WTC11 (cell line): Measurements from ENCODE around the gene ARHGAP26. TPM values are rescaled to one million over a fixed set of nuclear protein-coding genes. Genes with fewer than 3 reads are reported as not detected.

Experiments
- ATAC-seq: fragments of 200-7000 bp; cut with Tn5 transposase; 2 replicates; pipeline ENCODE4 v1.10.0; 2021; ENCODE audit warnings: mild to moderate bottlenecking, moderate library complexity
- CTCF ChIA-PET: fragments of 300-600 bp; sonication (Branson Sonifier 250); formaldehyde crosslinking; loops from one replicate; lab custom pipeline; 2021; ENCODE audit warnings: antibody characterized with exemption; lab: Charles Lee
- POLR2A ChIA-PET: fragments of 350-600 bp; sonication (Branson Sonifier 250); formaldehyde crosslinking; loops from one replicate; lab custom pipeline; 2021; ENCODE audit warnings: antibody characterized with exemption; lab: Charles Lee
- DNase-seq: peaks from one replicate; pipeline ENCODE4 v3.0.0; 2021; ENCODE audit warnings: low spot score
- H3K27ac Mint-ChIP-seq: 2 replicates; pipeline ENCODE4 v1.8.0; 2021; ENCODE audit warnings: mixed read lengths
- H3K27me3 Mint-ChIP-seq: 2 replicates; pipeline ENCODE4 v1.8.0; 2021; ENCODE audit warnings: low read depth, mild to moderate bottlenecking, moderate library complexity, mixed read lengths
- H3K36me3 Mint-ChIP-seq: 2 replicates; pipeline ENCODE4 v1.8.0; 2021; ENCODE audit warnings: mixed read lengths
- H3K4me1 Mint-ChIP-seq: 2 replicates; pipeline ENCODE4 v1.8.0; 2022; ENCODE audit warnings: mixed read lengths
- H3K4me3 Mint-ChIP-seq: 2 replicates; pipeline ENCODE4 v1.8.0; 2021; ENCODE audit warnings: mild to moderate bottlenecking, moderate library complexity, mixed read lengths
- H3K9me3 Mint-ChIP-seq: 2 replicates; pipeline ENCODE4 v1.8.0; 2021; ENCODE audit warnings: mixed read lengths
- CREM ChIP-seq: sonication (generic); formaldehyde crosslinking; IDR thresholded peaks from 2 replicates; pipeline ENCODE4 v1.8.1; 2022; ENCODE audit warnings: mild to moderate bottlenecking, missing genetic modification reagents, moderate library complexity
- EMX1 ChIP-seq: fragments of 250-450 bp; sonication (Bioruptor Pico); IDR thresholded peaks from 2 replicates; pipeline ENCODE4 v1.8.0; 2021; ENCODE audit warnings: mild to moderate bottlenecking
- ESRRA ChIP-seq: sonication (generic); formaldehyde crosslinking; IDR thresholded peaks from 2 replicates; pipeline ENCODE4 v1.8.1; 2022; ENCODE audit warnings: mild to moderate bottlenecking, missing genetic modification reagents, borderline replicate concordance
- FOXJ3 ChIP-seq: sonication (generic); formaldehyde crosslinking; IDR thresholded peaks from 2 replicates; pipeline ENCODE4 v1.9.0; 2021; ENCODE audit warnings: missing genetic modification reagents, mild to moderate bottlenecking, borderline replicate concordance
- FOXK1 ChIP-seq: sonication (generic); formaldehyde crosslinking; IDR thresholded peaks from 2 replicates; pipeline ENCODE4 v1.8.0; 2022; ENCODE audit warnings: mild to moderate bottlenecking, moderate library complexity, missing genetic modification reagents
- GABPB1 ChIP-seq: sonication (generic); formaldehyde crosslinking; IDR thresholded peaks from 2 replicates; pipeline ENCODE4 v1.8.1; 2023; ENCODE audit warnings: mild to moderate bottlenecking, missing genetic modification reagents
- IRF2 ChIP-seq: sonication (generic); formaldehyde crosslinking; IDR thresholded peaks from 2 replicates; pipeline ENCODE4 v1.8.0; 2022; ENCODE audit warnings: low read depth, missing genetic modification reagents, borderline replicate concordance
- MAX ChIP-seq: sonication (generic); formaldehyde crosslinking; IDR thresholded peaks from 2 replicates; pipeline ENCODE4 v1.8.0; 2022; ENCODE audit warnings: mild to moderate bottlenecking, missing genetic modification reagents
- MYBL2 ChIP-seq: sonication (generic); formaldehyde crosslinking; IDR thresholded peaks from 2 replicates; pipeline ENCODE4 v1.8.1; 2023; ENCODE audit warnings: mild to moderate bottlenecking, moderate library complexity, missing genetic modification reagents
- NFE2L1 ChIP-seq: sonication (generic); formaldehyde crosslinking; IDR thresholded peaks from 2 replicates; pipeline ENCODE4 v1.8.1; 2023; ENCODE audit warnings: missing genetic modification reagents
- PREB ChIP-seq: sonication (generic); formaldehyde crosslinking; IDR thresholded peaks from 2 replicates; pipeline ENCODE4 v1.8.1; 2022; ENCODE audit warnings: mild to moderate bottlenecking, missing genetic modification reagents, moderate library complexity, borderline replicate concordance
- PRRX2 ChIP-seq: fragments of 250-450 bp; sonication (Bioruptor Pico); IDR thresholded peaks from 2 replicates; pipeline ENCODE4 v1.8.0; 2021; ENCODE audit warnings: mild to moderate bottlenecking
- TCF7 ChIP-seq: sonication (generic); formaldehyde crosslinking; IDR thresholded peaks from 2 replicates; pipeline ENCODE4 v1.8.0; 2022; ENCODE audit warnings: mild to moderate bottlenecking, low read depth, missing genetic modification reagents, moderate library complexity
- TP53 ChIP-seq: sonication (generic); formaldehyde crosslinking; IDR thresholded peaks from 2 replicates; pipeline ENCODE4 v1.8.1; 2023; ENCODE audit warnings: mild to moderate bottlenecking, missing genetic modification reagents
- USF1 ChIP-seq: sonication (generic); formaldehyde crosslinking; IDR thresholded peaks from 2 replicates; pipeline ENCODE4 v1.8.0; 2022; ENCODE audit warnings: mild to moderate bottlenecking, missing genetic modification reagents
- ZNF138 ChIP-seq: sonication (generic); formaldehyde crosslinking; conservative IDR thresholded peaks from 2 replicates; pipeline ENCODE4 v1.8.1; 2022; ENCODE audit warnings: mild to moderate bottlenecking, moderate library complexity, missing genetic modification reagents
- ZNF232 ChIP-seq: sonication (generic); formaldehyde crosslinking; IDR thresholded peaks from 2 replicates; pipeline ENCODE4 v1.8.0; 2022; ENCODE audit warnings: mild to moderate bottlenecking, missing genetic modification reagents
- ZNF281 ChIP-seq: sonication (generic); formaldehyde crosslinking; IDR thresholded peaks from 2 replicates; pipeline ENCODE4 v1.8.0; 2023; ENCODE audit warnings: mild to moderate bottlenecking, missing genetic modification reagents
- ZNF317 ChIP-seq: sonication (generic); formaldehyde crosslinking; IDR thresholded peaks from 2 replicates; pipeline ENCODE4 v1.8.1; 2023; ENCODE audit warnings: low read depth, mild to moderate bottlenecking, moderate library complexity, missing genetic modification reagents, borderline replicate concordance
- total RNA-seq: library from RNA; stranded (reverse); gene quantifications from 3 replicates; pipeline ENCODE4 v1.2.3, GENCODE V29; 2021
- TF ChIP-seq, protein P1 (sequence below): sonication (generic); formaldehyde crosslinking; IDR thresholded peaks from 2 replicates; pipeline ENCODE4 v1.8.1; 2022; ENCODE audit warnings: missing genetic modification reagents, borderline replicate concordance
- TF ChIP-seq, protein P2 (sequence below): sonication (generic); formaldehyde crosslinking; IDR thresholded peaks from 2 replicates; pipeline ENCODE4 v1.8.0; 2023; ENCODE audit warnings: missing genetic modification reagents
- TF ChIP-seq, protein P3 (sequence below): fragments of 200-600 bp; IDR thresholded peaks from 2 replicates; pipeline ENCODE4 v1.8.0; 2022; ENCODE audit warnings: antibody characterized with exemption

Gene ARHGAP26
- total RNA-seq, 1 experiment from 2014 or later = 22.3 TPM

DNA sequence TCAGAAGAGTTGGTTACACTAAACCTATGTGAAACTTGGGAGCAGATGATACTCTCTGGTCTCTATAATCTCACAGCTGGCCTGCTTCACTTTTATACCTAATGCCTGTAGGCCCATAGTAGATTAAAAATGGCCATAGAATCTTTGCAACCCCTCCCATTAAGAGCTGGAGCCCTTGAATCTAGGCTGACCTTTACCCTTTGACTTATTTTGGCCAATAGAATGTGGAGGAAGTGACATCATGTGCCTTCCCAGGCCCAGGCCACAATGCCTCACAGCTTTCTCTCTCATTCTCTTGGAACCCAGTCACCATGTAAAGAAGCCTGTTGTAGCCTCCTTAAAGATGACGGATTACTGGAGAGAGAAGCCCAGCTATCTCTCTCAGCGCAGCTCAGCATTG lies 382.3 kb downstream of the ARHGAP26 start (continued):
- TF ChIP-seq USF1 (CRISPR knock-in tag) (no peak), TP53 (CRISPR knock-in tag) (no peak), ZNF138 (no peak), ZNF317 (no peak)

DNA sequence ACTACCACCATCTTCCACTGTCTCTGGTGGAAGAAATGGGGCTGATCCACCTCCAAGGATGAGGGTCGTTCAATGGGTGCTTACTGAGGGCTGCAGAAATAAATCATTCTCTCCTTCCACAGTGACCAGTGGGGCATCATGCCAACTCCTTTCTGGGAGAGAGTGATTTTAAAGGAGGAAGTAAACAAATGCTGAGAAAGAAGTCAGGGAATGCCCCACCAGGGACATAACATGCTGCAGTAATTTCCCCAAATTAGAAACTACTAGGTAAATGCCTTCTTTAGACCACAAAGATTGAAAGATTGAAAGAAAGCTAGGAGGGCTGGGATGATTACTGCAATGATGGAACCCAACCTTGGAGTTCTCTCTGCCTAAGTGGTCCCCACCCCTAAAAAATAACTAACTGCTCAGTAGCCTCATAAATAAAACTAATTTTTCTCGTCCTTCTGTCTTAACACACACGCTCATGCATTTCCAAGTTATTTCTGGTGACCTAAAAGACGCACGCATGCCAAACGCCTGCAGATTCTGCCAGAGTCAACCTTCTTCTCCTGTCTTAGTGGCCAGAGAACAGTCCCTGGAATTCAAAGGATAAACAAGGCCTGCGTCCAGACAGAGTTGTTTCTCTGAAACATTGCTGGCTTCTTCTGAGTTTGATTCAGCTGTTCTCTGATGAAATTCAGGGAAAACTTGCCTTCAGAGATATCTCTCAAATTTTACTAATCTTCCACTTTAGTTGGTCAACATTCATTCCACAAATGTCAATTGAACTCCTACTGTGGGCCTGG lies 383.3 kb downstream of the ARHGAP26 start:
- no peak for ATAC-seq
- H3K36me3 Mint-ChIP-seq = peaks cover 12% of the 10 kb centered on the region
- no peak for DNase-seq
- H3K27me3 Mint-ChIP-seq = no peaks in the 10 kb centered on the region
- H3K27ac Mint-ChIP-seq = peak overlapping the region; percentile 82; the same call in 1 of the 2 replicates
- H3K9me3 Mint-ChIP-seq = peaks cover 6% of the 10 kb centered on the region; the same call in 1 of the 2 replicates
- H3K4me3 Mint-ChIP-seq = no peak overlapping the region
- H3K4me1 Mint-ChIP-seq = peaks cover 7% of the 10 kb centered on the region
- no peak for TF ChIP-seq ZNF281 (CRISPR knock-in tag)
- TF ChIP-seq NFE2L1 (CRISPR knock-in tag) = no peak
- no peak for TF ChIP-seq MYBL2
- TF ChIP-seq FOXJ3 (CRISPR knock-in tag) = no peak
- TF ChIP-seq GABPB1 (CRISPR knock-in tag) = no peak
- no peak for TF ChIP-seq MAX (CRISPR knock-in tag)
- TF ChIP-seq, protein P1, sequence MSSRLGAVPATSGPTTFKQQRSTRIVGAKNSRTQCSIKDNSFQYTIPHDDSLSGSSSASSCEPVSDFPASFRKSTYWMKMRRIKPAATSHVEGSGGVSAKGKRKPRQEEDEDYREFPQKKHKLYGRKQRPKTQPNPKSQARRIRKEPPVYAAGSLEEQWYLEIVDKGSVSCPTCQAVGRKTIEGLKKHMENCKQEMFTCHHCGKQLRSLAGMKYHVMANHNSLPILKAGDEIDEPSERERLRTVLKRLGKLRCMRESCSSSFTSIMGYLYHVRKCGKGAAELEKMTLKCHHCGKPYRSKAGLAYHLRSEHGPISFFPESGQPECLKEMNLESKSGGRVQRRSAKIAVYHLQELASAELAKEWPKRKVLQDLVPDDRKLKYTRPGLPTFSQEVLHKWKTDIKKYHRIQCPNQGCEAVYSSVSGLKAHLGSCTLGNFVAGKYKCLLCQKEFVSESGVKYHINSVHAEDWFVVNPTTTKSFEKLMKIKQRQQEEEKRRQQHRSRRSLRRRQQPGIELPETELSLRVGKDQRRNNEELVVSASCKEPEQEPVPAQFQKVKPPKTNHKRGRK (CRISPR knock-in tag) = no peak
- TF ChIP-seq TCF7 (CRISPR knock-in tag) = no peak
- TF ChIP-seq FOXK1 (CRISPR knock-in tag) = no peak
- TF ChIP-seq, protein P2, sequence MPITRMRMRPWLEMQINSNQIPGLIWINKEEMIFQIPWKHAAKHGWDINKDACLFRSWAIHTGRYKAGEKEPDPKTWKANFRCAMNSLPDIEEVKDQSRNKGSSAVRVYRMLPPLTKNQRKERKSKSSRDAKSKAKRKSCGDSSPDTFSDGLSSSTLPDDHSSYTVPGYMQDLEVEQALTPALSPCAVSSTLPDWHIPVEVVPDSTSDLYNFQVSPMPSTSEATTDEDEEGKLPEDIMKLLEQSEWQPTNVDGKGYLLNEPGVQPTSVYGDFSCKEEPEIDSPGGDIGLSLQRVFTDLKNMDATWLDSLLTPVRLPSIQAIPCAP (CRISPR knock-in tag) = no peak
- no peak for TF ChIP-seq ESRRA (CRISPR knock-in tag)
- TF ChIP-seq ZNF232 (CRISPR knock-in tag) = no peak
- TF ChIP-seq, protein P3, sequence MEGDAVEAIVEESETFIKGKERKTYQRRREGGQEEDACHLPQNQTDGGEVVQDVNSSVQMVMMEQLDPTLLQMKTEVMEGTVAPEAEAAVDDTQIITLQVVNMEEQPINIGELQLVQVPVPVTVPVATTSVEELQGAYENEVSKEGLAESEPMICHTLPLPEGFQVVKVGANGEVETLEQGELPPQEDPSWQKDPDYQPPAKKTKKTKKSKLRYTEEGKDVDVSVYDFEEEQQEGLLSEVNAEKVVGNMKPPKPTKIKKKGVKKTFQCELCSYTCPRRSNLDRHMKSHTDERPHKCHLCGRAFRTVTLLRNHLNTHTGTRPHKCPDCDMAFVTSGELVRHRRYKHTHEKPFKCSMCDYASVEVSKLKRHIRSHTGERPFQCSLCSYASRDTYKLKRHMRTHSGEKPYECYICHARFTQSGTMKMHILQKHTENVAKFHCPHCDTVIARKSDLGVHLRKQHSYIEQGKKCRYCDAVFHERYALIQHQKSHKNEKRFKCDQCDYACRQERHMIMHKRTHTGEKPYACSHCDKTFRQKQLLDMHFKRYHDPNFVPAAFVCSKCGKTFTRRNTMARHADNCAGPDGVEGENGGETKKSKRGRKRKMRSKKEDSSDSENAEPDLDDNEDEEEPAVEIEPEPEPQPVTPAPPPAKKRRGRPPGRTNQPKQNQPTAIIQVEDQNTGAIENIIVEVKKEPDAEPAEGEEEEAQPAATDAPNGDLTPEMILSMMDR = no peak
- TF ChIP-seq PREB (CRISPR knock-in tag) = no peak
- TF ChIP-seq EMX1 (CRISPR knock-in tag) = no peak
- TF ChIP-seq CREM (CRISPR knock-in tag) = no peak
- no peak for TF ChIP-seq PRRX2 (CRISPR knock-in tag)
- TF ChIP-seq IRF2 (CRISPR knock-in tag) = no peak
- CTCF ChIA-PET = no interaction called here
- POLR2A ChIA-PET = no interaction called here
